HL-60 (cell line): ENCODE results near the gene ATP6V1B1.

Source experiments
- DNase-seq, 2 experiments: peaks; one replicate each; pipeline ENCODE4 v3.0.0-alpha.2; 2010 to 2020; ENCODE audit warnings: low read depth in 1 of 2, low spot score in 1 of 2
- H3K27ac ChIP-seq: fragments of 250-450 bp; sonication (Bioruptor Pico); replicated peaks from 2 replicates; pipeline ENCODE4 v1.5.1; 2020; ENCODE audit warnings: mild to moderate bottlenecking, moderate library complexity
- H3K27me3 ChIP-seq: fragments of 250-450 bp; sonication (Bioruptor Pico); 2 replicates; pipeline ENCODE4 v1.5.1; 2021; ENCODE audit warnings: mild to moderate bottlenecking, moderate library complexity; ENCODE audit not compliant: insufficient read depth, poor library complexity, severe bottlenecking
- H3K4me3 ChIP-seq: replicated peaks from 2 replicates; pipeline ENCODE4 v1.5.1; 2011; ENCODE audit warnings: mild to moderate bottlenecking, control low read depth, low read length; ENCODE audit not compliant: insufficient read depth
- CTCF ChIP-seq: IDR thresholded peaks from one replicate; pipeline ENCODE4 v1.5.1; 2011; ENCODE audit warnings: low read length, control low read depth, inconsistent platforms; ENCODE audit not compliant: insufficient read depth
- GABPA ChIP-seq: IDR thresholded peaks from 2 replicates; pipeline ENCODE4 v1.6.1; 2012; ENCODE audit warnings: low read depth
- POLR2AphosphoS5 ChIP-seq: IDR thresholded peaks from 2 replicates; pipeline ENCODE4 v1.6.1; 2012; ENCODE audit warnings: low read depth
- REST ChIP-seq: IDR thresholded peaks from 2 replicates; pipeline ENCODE4 v1.6.1; 2012; ENCODE audit warnings: low read depth; ENCODE audit not compliant: insufficient replicate concordance
- SPI1 ChIP-seq: IDR thresholded peaks from 2 replicates; pipeline ENCODE4 v1.6.1; 2012; ENCODE audit warnings: low read depth, mild to moderate bottlenecking, borderline replicate concordance

Gene ATP6V1B1

GRCh38 chr2:70981866-70982810 is 46.4 kb downstream of the ATP6V1B1 start:
- Histone ChIP-seq H3K4me3 (no peak overlapping the region), H3K27me3 (no peaks in the 10 kb centered on the region)

GRCh38 chr2:70982971-70983370 is 47.3 kb downstream of the ATP6V1B1 start:
- DNase-seq = no peak
- Histone ChIP-seq H3K27me3 (no peaks in the 10 kb centered on the region), H3K27ac (no peak overlapping the region), H3K4me3 (no peak overlapping the region)
- no peak for TF ChIP-seq POLR2AphosphoS5
- TF ChIP-seq CTCF = no peak
- TF ChIP-seq SPI1 = no peak
- TF ChIP-seq REST = no peak
- no peak for TF ChIP-seq GABPA

More at GRCh38 chr2:70981866-70982810, 46.4 kb downstream of the ATP6V1B1 start:
- H3K27ac ChIP-seq = no peak overlapping the region
- TF ChIP-seq SPI1 (no peak), POLR2AphosphoS5 (no peak), CTCF (no peak), REST (no peak), GABPA (no peak)
- DNase-seq = no peak

GRCh38 chr2:70983506-70984227 is 48.0 kb downstream of the ATP6V1B1 start:
- no peaks in the 10 kb centered on the region for H3K27me3 ChIP-seq
- no peak for DNase-seq
- H3K27ac ChIP-seq = no peak overlapping the region
- no peak overlapping the region for H3K4me3 ChIP-seq
- TF ChIP-seq POLR2AphosphoS5 = no peak
- no peak for TF ChIP-seq SPI1
- TF ChIP-seq CTCF = no peak
- TF ChIP-seq REST = no peak
- TF ChIP-seq GABPA = no peak
